ENCODE results near the gene SIGLEC1. TPM values are rescaled to one million over a fixed set of nuclear protein-coding genes. Genes with fewer than 3 reads are reported as not detected.

Gene SIGLEC1
- total and polyA plus RNA-seq, 10 of the 15 experiments (the other 5 are each of a cell fraction or from before 2014, with no cell fraction given), result 0.05 TPM; not detected in 9

- ChIA-PET POLR2A (no interaction called here), CTCF (interaction anchor here (1.4 kb wide), 1 partner anchor 12 kb away, joined by 4 read pairs; no protein-coding TSS in a partner anchor), SMC1A (ENCODE audit: uncharacterized antibody, unreplicated experiment) (no interaction called here), RAD21 (ENCODE audit: unreplicated experiment) (no interaction called here)
- no peak for ATAC-seq
- Histone ChIP-seq H3K4me2 (ENCODE audit: control insufficient read depth, insufficient read depth) (no peak overlapping the region), H3K27me3 (replicated peaks in 1 of 2; ENCODE audit: control insufficient read depth in 2 of 2, insufficient read depth in 2 of 2, low read length in 1 of 2) (0 out of 4 replicates have a peak, but pooled peaks cover 0 to 4% of the 10 kb centered on the region in 2 experiments), H3K27ac (ENCODE audit: control insufficient read depth, insufficient read depth) (no peak overlapping the region), H3K4me1 (ENCODE audit: control insufficient read depth, insufficient read depth, low read length) (peaks cover 15% of the 10 kb centered on the region), H2AFZ (ENCODE audit: control insufficient read depth, low read depth, low read length) (no peak overlapping the region), H3K79me2 (ENCODE audit: control insufficient read depth, insufficient read depth, low read length) (no peaks in the 10 kb centered on the region), H3K4me3 (no peak overlapping the region), H4K20me1 (ENCODE audit: control insufficient read depth, insufficient read depth) (no peaks in the 10 kb centered on the region), H3K9ac (ENCODE audit: control insufficient read depth, insufficient read depth, low read length) (no peak overlapping the region), H3K9me3 (replicated peaks; ENCODE audit: control insufficient read depth, insufficient read depth, low read length) (no peaks in the 10 kb centered on the region), H3K36me3 (ENCODE audit: control insufficient read depth in 2 of 2, insufficient read depth in 2 of 2, low read length in 1 of 2) (no peaks in the 10 kb centered on the region)
- DNase-seq (ENCODE audit: low read depth, low spot score), result no peak
- 50% methylated on average over 3 of the region's 4 CpGs for WGBS (ENCODE audit: insufficient coverage, insufficient replicate concordance, low lambda C conversion rate, missing lambda C conversion rate)
- no peak for FAIRE-seq
- no TSS peak for BruUV-seq (replicated peaks)
- TF ChIP-seq POU2F2 (IDR thresholded peaks at IDR 0.05; ENCODE audit: borderline replicate concordance, low read depth, low read length) (no peak), GATAD2B (conservative IDR thresholded peaks at IDR 0.05; ENCODE audit: low read depth) (no peak), ZNF384 (IDR thresholded peaks at IDR 0.05; ENCODE audit: borderline replicate concordance, low read depth, low read length) (no peak), USF1 (IDR thresholded peaks at IDR 0.05; ENCODE audit: borderline replicate concordance, extremely low read length, insufficient read depth, low read depth, low read length) (no peak), ZNF274 (IDR thresholded peaks at IDR 0.05; ENCODE audit: insufficient read depth, insufficient read length) (no peak)
- in situ Hi-C loops (cut with MboI), result no loop called here
- intact Hi-C loops (cut with micrococcal nuclease; ENCODE audit: unreplicated experiment), result no loop called here
Measured at GRCh38 chr20:3724356-3724755, 12.0 kb upstream of the SIGLEC1 start.

GRCh38 chr20:3723284-3723683 lies 10.9 kb upstream of the SIGLEC1 start:
- H3K4me1 ChIP-seq (ENCODE audit: control insufficient read depth, insufficient read depth, low read length), result peaks cover 15% of the 10 kb centered on the region
- intact Hi-C loops (cut with micrococcal nuclease; ENCODE audit: unreplicated experiment) (no loop called here), in situ Hi-C loops (cut with MboI) (no loop called here)
- no peak overlapping the region for H3K4me2 ChIP-seq (ENCODE audit: control insufficient read depth, insufficient read depth)
- no peak overlapping the region for H2AFZ ChIP-seq (ENCODE audit: control insufficient read depth, low read depth, low read length)
- no peaks in the 10 kb centered on the region for H4K20me1 ChIP-seq (ENCODE audit: control insufficient read depth, insufficient read depth)
- H3K9ac ChIP-seq (ENCODE audit: control insufficient read depth, insufficient read depth, low read length), result no peak overlapping the region
- ATAC-seq (no peak), FAIRE-seq (no peak), DNase-seq (ENCODE audit: low read depth, low spot score) (no peak)
- no peaks in the 10 kb centered on the region for H3K36me3 ChIP-seq (ENCODE audit: control insufficient read depth in 2 of 2, insufficient read depth in 2 of 2, low read length in 1 of 2)
- RAD21 ChIA-PET (ENCODE audit: unreplicated experiment), result no interaction called here
- no peak overlapping the region for H3K27ac ChIP-seq (ENCODE audit: control insufficient read depth, insufficient read depth)
- no peaks in the 10 kb centered on the region for H3K79me2 ChIP-seq (ENCODE audit: control insufficient read depth, insufficient read depth, low read length)
- H3K27me3 ChIP-seq (replicated peaks in 1 of 2; ENCODE audit: control insufficient read depth in 2 of 2, insufficient read depth in 2 of 2, low read length in 1 of 2), result 0 out of 4 replicates have a peak, but pooled peaks cover 0 to 2% of the 10 kb centered on the region in 2 experiments
- CTCF ChIA-PET, result interaction anchor here (1.0 to 1.4 kb wide), 3 partner anchors 12 to 349 kb away, joined by 3 to 4 read pairs (median 3); no protein-coding TSS in a partner anchor
- no peak overlapping the region for H3K4me3 ChIP-seq
- BruUV-seq (replicated peaks), result no TSS peak
- WGBS (ENCODE audit: insufficient coverage, insufficient replicate concordance, low lambda C conversion rate, missing lambda C conversion rate), result 18% methylated on average over 8 of the region's 8 CpGs
- POLR2A ChIA-PET, result interaction anchor here (0.6 kb wide), 1 partner anchor 11 kb away, joined by 4 read pairs; the partner anchor contains the start of gene SIGLEC1
- H3K9me3 ChIP-seq (replicated peaks; ENCODE audit: control insufficient read depth, insufficient read depth, low read length), result no peaks in the 10 kb centered on the region
- SMC1A ChIA-PET (ENCODE audit: uncharacterized antibody, unreplicated experiment), result no interaction called here
- TF ChIP-seq CBX3 (IDR thresholded peaks at IDR 0.05; ENCODE audit: borderline replicate concordance, low read depth) (no peak), GATAD2B (conservative IDR thresholded peaks at IDR 0.05; ENCODE audit: low read depth) (no peak), ZBTB4 (CRISPR knock-in tag; IDR thresholded peaks at IDR 0.05) (no peak), CHD4 (IDR thresholded peaks at IDR 0.05) (no peak), RCOR1 (conservative IDR thresholded peaks at IDR 0.05; ENCODE audit: low read depth, low read length) (no peak), MEF2B (IDR thresholded peaks at IDR 0.05; ENCODE audit: partially characterized antibody, poor library complexity, severe bottlenecking) (no peak), NFYA (IDR thresholded peaks at IDR 0.05; ENCODE audit: borderline replicate concordance, low read depth, low read length) (no peak), ATF3 (IDR thresholded peaks at IDR 0.05; ENCODE audit: borderline replicate concordance, extremely low read depth, low read depth, low read length) (no peak), TBL1XR1 (IDR thresholded peaks at IDR 0.05; ENCODE audit: low read depth, low read length) (no peak), SMARCA5 (IDR thresholded peaks at IDR 0.05) (no peak)
